ENCODE measurements around the gene TXLNG.

DNA sequence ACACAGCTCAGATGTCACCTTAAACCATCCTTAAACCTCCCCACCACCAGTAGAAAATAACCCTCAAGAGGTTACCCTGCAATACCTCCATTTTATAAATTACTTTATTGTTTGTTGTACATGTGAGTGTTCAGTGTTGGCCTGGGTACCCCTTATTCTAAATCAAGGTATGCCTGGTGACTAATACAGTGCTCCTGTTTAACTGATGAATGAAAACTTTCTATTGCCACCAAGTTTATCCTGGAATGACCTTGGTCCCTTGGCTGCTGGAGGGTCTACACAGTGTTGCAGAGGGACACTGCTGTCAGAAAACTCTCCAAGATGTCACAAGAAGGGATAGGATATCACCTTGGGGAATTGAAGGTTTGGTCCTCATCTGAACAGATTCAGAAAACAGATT is 7.3 kb upstream of the TXLNG start:
- TF ChIP-seq POLR2A (IDR thresholded peaks at IDR 0.05) (no peak), POLR2AphosphoS5 (IDR thresholded peaks at IDR 0.05; ENCODE audit: insufficient read depth in 1 of 2, low read depth in 1 of 2) (no peak)
- TF ChIP-seq, protein P1, sequence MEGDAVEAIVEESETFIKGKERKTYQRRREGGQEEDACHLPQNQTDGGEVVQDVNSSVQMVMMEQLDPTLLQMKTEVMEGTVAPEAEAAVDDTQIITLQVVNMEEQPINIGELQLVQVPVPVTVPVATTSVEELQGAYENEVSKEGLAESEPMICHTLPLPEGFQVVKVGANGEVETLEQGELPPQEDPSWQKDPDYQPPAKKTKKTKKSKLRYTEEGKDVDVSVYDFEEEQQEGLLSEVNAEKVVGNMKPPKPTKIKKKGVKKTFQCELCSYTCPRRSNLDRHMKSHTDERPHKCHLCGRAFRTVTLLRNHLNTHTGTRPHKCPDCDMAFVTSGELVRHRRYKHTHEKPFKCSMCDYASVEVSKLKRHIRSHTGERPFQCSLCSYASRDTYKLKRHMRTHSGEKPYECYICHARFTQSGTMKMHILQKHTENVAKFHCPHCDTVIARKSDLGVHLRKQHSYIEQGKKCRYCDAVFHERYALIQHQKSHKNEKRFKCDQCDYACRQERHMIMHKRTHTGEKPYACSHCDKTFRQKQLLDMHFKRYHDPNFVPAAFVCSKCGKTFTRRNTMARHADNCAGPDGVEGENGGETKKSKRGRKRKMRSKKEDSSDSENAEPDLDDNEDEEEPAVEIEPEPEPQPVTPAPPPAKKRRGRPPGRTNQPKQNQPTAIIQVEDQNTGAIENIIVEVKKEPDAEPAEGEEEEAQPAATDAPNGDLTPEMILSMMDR (IDR thresholded peaks at IDR 0.05) = no peak

Data from vagina (tissue), 2 donors.